ENCODE results near the gene NSUN3.

DNA sequence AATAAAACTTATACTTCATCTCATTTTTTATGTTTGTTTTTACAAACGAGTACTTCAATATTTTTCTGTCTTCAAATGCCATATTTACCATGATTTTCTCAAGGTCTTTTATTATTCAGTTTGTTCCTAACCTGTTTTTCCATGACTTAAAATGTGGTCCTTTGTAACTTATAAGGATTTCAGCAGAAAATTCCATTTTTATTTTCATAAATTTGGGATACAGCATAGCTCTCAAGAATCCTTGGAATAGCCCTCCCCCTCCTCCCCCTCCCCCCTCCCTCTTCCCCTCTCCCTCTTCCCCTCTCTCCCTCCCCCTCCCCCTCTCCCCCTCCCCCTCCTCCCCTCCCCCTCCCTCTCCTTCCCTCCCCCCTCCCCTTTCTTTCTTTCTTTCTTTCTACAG, 19.6 kb upstream of the NSUN3 start:
- TF ChIP-seq, protein P1, sequence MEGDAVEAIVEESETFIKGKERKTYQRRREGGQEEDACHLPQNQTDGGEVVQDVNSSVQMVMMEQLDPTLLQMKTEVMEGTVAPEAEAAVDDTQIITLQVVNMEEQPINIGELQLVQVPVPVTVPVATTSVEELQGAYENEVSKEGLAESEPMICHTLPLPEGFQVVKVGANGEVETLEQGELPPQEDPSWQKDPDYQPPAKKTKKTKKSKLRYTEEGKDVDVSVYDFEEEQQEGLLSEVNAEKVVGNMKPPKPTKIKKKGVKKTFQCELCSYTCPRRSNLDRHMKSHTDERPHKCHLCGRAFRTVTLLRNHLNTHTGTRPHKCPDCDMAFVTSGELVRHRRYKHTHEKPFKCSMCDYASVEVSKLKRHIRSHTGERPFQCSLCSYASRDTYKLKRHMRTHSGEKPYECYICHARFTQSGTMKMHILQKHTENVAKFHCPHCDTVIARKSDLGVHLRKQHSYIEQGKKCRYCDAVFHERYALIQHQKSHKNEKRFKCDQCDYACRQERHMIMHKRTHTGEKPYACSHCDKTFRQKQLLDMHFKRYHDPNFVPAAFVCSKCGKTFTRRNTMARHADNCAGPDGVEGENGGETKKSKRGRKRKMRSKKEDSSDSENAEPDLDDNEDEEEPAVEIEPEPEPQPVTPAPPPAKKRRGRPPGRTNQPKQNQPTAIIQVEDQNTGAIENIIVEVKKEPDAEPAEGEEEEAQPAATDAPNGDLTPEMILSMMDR (IDR thresholded peaks at IDR 0.05), result no peak
- TF ChIP-seq POLR2A (IDR thresholded peaks at IDR 0.05), result no peak
